ENCODE results near the gene CDC37.
A peak's percentile ranks its signal among the peaks of the same experiment; 100 is the strongest.

DNA sequence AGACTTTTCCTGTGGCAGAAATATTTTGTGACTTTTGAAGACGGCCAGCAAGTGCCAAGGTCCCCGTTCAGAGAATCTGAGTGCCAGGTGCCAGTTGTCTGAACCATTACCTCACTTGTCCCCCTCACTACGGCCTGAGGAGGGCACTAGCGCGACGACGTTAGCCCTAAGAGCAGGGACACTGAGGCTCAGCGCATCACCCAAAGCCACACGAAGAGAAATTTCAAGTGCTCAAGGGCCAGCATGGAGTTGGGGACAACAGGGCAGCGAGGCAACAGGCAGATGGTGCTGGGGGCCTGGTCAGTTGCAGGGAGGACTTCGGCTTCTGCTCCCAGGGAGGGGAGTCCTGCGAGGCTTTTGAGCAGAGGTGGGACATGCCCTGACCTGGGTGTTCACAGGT lies 13.5 kb downstream of the CDC37 start:
- TF ChIP-seq, protein P1, sequence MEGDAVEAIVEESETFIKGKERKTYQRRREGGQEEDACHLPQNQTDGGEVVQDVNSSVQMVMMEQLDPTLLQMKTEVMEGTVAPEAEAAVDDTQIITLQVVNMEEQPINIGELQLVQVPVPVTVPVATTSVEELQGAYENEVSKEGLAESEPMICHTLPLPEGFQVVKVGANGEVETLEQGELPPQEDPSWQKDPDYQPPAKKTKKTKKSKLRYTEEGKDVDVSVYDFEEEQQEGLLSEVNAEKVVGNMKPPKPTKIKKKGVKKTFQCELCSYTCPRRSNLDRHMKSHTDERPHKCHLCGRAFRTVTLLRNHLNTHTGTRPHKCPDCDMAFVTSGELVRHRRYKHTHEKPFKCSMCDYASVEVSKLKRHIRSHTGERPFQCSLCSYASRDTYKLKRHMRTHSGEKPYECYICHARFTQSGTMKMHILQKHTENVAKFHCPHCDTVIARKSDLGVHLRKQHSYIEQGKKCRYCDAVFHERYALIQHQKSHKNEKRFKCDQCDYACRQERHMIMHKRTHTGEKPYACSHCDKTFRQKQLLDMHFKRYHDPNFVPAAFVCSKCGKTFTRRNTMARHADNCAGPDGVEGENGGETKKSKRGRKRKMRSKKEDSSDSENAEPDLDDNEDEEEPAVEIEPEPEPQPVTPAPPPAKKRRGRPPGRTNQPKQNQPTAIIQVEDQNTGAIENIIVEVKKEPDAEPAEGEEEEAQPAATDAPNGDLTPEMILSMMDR (conservative IDR thresholded peaks at IDR 0.05; ENCODE audit: low read depth, low read length), result peak; percentile 46
- TF ChIP-seq EZH2 (IDR thresholded peaks at IDR 0.05; ENCODE audit: low read length, unreplicated experiment) (no peak), EZH2phosphoT487 (IDR thresholded peaks at IDR 0.05; ENCODE audit: borderline replicate concordance, low read length) (no peak)

All from PC-3 (cell line).